Measurements from ENCODE around the gene CCBE1. TPM values are rescaled to one million over a fixed set of nuclear protein-coding genes. Genes with fewer than 3 reads are reported as not detected.

The CCBE1 gene
- total and polyA plus RNA-seq, 9 of the 15 experiments (the other 6 are each of a cell fraction or from before 2014, with no cell fraction given) = 0.20 TPM; not detected in 8

DNA sequence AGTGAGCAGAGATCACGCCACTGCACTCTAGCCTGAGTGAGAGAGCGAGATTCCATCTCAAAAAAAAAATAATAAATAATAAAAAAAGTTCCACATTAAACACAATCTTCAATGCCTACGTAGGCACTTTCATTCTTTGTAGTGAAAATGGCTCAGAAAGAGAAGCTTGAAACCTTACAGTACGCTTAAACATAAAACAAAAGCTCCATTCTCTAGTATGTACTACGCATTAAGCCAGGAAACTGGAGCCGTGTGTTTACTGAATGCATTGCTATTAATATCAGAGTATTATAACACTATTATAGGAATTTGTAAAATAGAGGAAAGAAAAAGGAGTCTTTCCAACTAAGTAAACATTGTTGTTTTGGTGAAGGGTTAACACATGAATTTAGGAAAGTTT lies 296.8 kb downstream of the CCBE1 start (continued):
- TF ChIP-seq NCOA2 (IDR thresholded peaks at IDR 0.05; ENCODE audit: partially characterized antibody in 2 of 2) (no peak), ELF4 (CRISPR knock-in tag; IDR thresholded peaks at IDR 0.05) (no peak), GTF2A2 (tag; IDR thresholded peaks at IDR 0.05) (no peak), FOSL1 (tag; conservative IDR thresholded peaks at IDR 0.05) (no peak), NFIC (IDR thresholded peaks at IDR 0.05) (no peak), MEF2D (tag; conservative IDR thresholded peaks at IDR 0.05; ENCODE audit: low read depth) (no peak), ZNF232 (CRISPR knock-in tag; IDR thresholded peaks at IDR 0.05) (no peak)

DNA sequence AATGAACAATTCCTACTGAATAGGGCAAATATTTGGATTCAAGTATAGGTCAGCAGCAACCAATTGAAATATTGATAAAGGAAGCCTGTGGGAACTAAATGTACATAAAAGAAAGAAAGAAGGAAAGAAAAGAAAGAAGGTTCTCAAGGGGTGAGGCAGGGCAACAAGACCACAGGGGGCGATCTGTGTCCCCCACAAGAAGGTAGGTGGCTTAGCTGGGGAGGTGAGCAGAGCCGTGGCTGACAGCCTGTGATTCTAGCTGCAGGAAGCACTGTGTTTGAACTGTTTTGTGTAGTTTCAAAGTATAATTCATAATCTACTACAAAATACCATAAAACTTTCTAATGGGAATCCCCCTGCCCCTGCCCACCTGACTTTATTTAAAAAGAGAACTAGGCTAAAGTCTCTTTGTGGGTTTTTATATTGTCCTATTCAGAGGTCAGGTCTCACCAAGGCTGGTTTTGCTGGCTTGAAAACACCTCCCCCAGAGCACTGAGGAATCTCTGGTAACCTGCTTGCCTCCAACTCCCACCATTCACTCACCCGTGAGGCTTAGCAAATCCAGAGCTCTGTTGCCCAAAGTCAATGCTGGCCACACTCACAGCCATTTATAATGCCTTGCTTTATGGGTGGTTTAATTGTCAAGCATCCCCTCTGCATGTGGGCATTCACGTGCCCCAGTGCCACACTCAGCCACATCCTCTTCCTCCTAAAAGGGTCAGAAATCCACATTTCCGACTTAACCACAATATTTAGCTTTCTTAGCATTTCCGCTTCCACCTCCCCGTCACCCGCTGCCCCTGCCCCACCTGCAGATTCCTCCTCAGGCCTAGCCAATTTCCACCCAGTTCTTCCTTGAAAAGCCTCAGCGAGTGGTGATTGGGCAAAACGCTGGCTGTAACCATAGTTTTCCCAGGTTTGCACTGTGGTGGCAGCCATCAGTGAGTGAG lies 301.7 kb downstream of the CCBE1 start:
- intact Hi-C loops (cut with micrococcal nuclease) = no loop called here
- Histone ChIP-seq H2AFZ (ENCODE audit: low read depth, low read length) (no peak overlapping the region), H3K9ac (ENCODE audit: insufficient read depth in 1 of 2, low read depth in 2 of 2, low read length in 2 of 2) (no peak overlapping the region), H3K27me3 (ENCODE audit: control insufficient read depth in 2 of 2, insufficient read depth in 2 of 2, low read length in 2 of 2) (peaks cover 0 to 27% of the 10 kb centered on the region in 2 experiments; a peak in 2 of 5 replicates), H3K36me3 (ENCODE audit: control insufficient read depth, insufficient read depth, low read length) (no peaks in the 10 kb centered on the region), H3K9me3 (replicated peaks; ENCODE audit: control insufficient read depth, insufficient read depth, low read depth, low read length) (no peaks in the 10 kb centered on the region), H3K79me2 (ENCODE audit: control insufficient read depth, insufficient read depth, low read length) (no peaks in the 10 kb centered on the region), H3K4me1 (replicated peaks in 1 of 2; ENCODE audit: control insufficient read depth in 2 of 2, insufficient read depth in 2 of 2, low read length in 2 of 2) (no peaks in the 10 kb centered on the region; a peak in 1 of 5 replicates), H3K9me1 (ENCODE audit: control insufficient read depth, insufficient read depth, low read length) (no peaks in the 10 kb centered on the region), H3K27ac (ENCODE audit: extremely low read depth, low read depth, low read length) (no peak overlapping the region), H4K20me1 (replicated peaks; ENCODE audit: control insufficient read depth, insufficient read depth, low read length) (no peaks in the 10 kb centered on the region), H3K4me3 (no peak overlapping the region), H3K4me2 (ENCODE audit: insufficient read depth, low read length) (no peak overlapping the region)
- BruUV-seq (replicated peaks) = no TSS peak
- WGBS (ENCODE audit: insufficient coverage, low coverage, missing lambda C conversion rate) = 11% methylated on average over 9 of the region's 10 CpGs
- FAIRE-seq (no peak), DNase-seq (ENCODE audit: extremely low read depth in 1 of 4, low spot score in 3 of 4) (no peak), ATAC-seq (no peak)
- ChIA-PET POLR2A (no interaction called here), CTCF (ENCODE audit: low intra/inter-chr PET ratio) (no interaction called here)
- in situ Hi-C loops (cut with MboI) = no loop called here
- no peak for TF ChIP-seq ELF4 (CRISPR knock-in tag; IDR thresholded peaks at IDR 0.05)
- TF ChIP-seq, protein P1, sequence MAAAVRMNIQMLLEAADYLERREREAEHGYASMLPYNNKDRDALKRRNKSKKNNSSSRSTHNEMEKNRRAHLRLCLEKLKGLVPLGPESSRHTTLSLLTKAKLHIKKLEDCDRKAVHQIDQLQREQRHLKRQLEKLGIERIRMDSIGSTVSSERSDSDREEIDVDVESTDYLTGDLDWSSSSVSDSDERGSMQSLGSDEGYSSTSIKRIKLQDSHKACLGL (CRISPR knock-in tag; IDR thresholded peaks at IDR 0.05; ENCODE audit: borderline replicate concordance, poor library complexity, severe bottlenecking) = no peak
